ENCODE data around the gene DRD3. TPM values are rescaled to one million over a fixed set of nuclear protein-coding genes. Genes with fewer than 3 reads are reported as not detected.

The DRD3 gene
- total RNA-seq (not detected in 2 replicates), polyA plus RNA-seq (not detected in 2 replicates), polyA minus RNA-seq (ENCODE audit: low replicate concordance) (not detected in 2 replicates)
- not detected in 2 replicates for polyA plus RNA-seq (2012)

- H3K4me3 ChIP-seq (replicated peaks in 1 of 4; ENCODE audit: control extremely low read depth in 1 of 4, insufficient read depth in 1 of 4, low read depth in 3 of 4, low read length in 4 of 4), result no peak within 1 kb of the TSS
- H3K9me3 ChIP-seq (ENCODE audit: control insufficient read depth, insufficient read depth, low read depth, low read length), result no peaks in the 10 kb centered on the region
- peak; percentile 55 to 56 for DNase-seq (ENCODE audit: low read depth in 2 of 2)
- no peaks in the 10 kb centered on the region for H3K79me2 ChIP-seq (ENCODE audit: control insufficient read depth, insufficient read depth, low read length)
- H3K27me3 ChIP-seq (ENCODE audit: control insufficient read depth, insufficient read depth, low read length), result no peaks in the 10 kb centered on the region
- H3K9ac ChIP-seq (ENCODE audit: insufficient read depth, low read length), result no peak within 1 kb of the TSS
- no peak within 1 kb of the TSS for H3K27ac ChIP-seq (ENCODE audit: insufficient read depth, low read length)
- H2AFZ ChIP-seq (ENCODE audit: low read length), result no peak within 1 kb of the TSS
- H3K4me2 ChIP-seq (ENCODE audit: extremely low read depth, insufficient read depth, low read length), result no peak within 1 kb of the TSS
- H4K20me1 ChIP-seq (ENCODE audit: control insufficient read depth, extremely low read depth, insufficient read depth, low read length), result no peaks in the 10 kb centered on the region
- no peaks in the 10 kb centered on the region for H3K4me1 ChIP-seq (ENCODE audit: control insufficient read depth, extremely low read depth, insufficient read depth, low read length)
- TF ChIP-seq CTCF (conservative IDR thresholded peaks at IDR 0.05 in 1 of 2, IDR thresholded peaks at IDR 0.05 in 1 of 2; ENCODE audit: low read depth in 1 of 2, low read length in 2 of 2) (no peak), EZH2 (IDR thresholded peaks at IDR 0.05; ENCODE audit: low read length, missing control alignments) (no peak)
- no peaks in the 10 kb centered on the region for H3K36me3 ChIP-seq (ENCODE audit: control insufficient read depth, insufficient read depth, low read length)
Observed at GRCh38 chr3:114178770-114179368, at the start of gene DRD3. DRD3 (minus strand) TSS chr3:114179052; CDS start chr3:114171992, 7,060 bp downstream.

- Histone ChIP-seq H3K4me2 (ENCODE audit: extremely low read depth, insufficient read depth, low read length) (no peak overlapping the region), H3K36me3 (ENCODE audit: control insufficient read depth, insufficient read depth, low read length) (no peaks in the 10 kb centered on the region), H3K4me1 (ENCODE audit: control insufficient read depth, extremely low read depth, insufficient read depth, low read length) (no peaks in the 10 kb centered on the region), H3K79me2 (ENCODE audit: control insufficient read depth, insufficient read depth, low read length) (no peaks in the 10 kb centered on the region), H4K20me1 (ENCODE audit: control insufficient read depth, extremely low read depth, insufficient read depth, low read length) (no peaks in the 10 kb centered on the region), H3K27ac (ENCODE audit: insufficient read depth, low read length) (no peak overlapping the region), H3K4me3 (replicated peaks in 1 of 4; ENCODE audit: control extremely low read depth in 1 of 4, insufficient read depth in 1 of 4, low read depth in 3 of 4, low read length in 4 of 4) (no peak overlapping the region), H2AFZ (ENCODE audit: low read length) (no peak overlapping the region), H3K9ac (ENCODE audit: insufficient read depth, low read length) (no peak overlapping the region), H3K27me3 (ENCODE audit: control insufficient read depth, insufficient read depth, low read length) (no peaks in the 10 kb centered on the region), H3K9me3 (ENCODE audit: control insufficient read depth, insufficient read depth, low read depth, low read length) (no peaks in the 10 kb centered on the region)
- no peak for DNase-seq (ENCODE audit: low read depth in 2 of 2)
- TF ChIP-seq EZH2 (IDR thresholded peaks at IDR 0.05; ENCODE audit: low read length, missing control alignments) (no peak), CTCF (conservative IDR thresholded peaks at IDR 0.05 in 1 of 2, IDR thresholded peaks at IDR 0.05 in 1 of 2; ENCODE audit: low read depth in 1 of 2, low read length in 2 of 2) (no peak)
Observed at GRCh38 chr3:114227076-114227475, 48.2 kb upstream of the DRD3 start.

GRCh38 chr3:114226313-114226712 is 47.5 kb upstream of the DRD3 start:
- TF ChIP-seq EZH2 (IDR thresholded peaks at IDR 0.05; ENCODE audit: low read length, missing control alignments) (no peak), CTCF (conservative IDR thresholded peaks at IDR 0.05 in 1 of 2, IDR thresholded peaks at IDR 0.05 in 1 of 2; ENCODE audit: low read depth in 1 of 2, low read length in 2 of 2) (no peak)
- H3K4me2 ChIP-seq (ENCODE audit: extremely low read depth, insufficient read depth, low read length), result no peak overlapping the region
- no peak overlapping the region for H3K27ac ChIP-seq (ENCODE audit: insufficient read depth, low read length)
- no peak for DNase-seq (ENCODE audit: low read depth in 2 of 2)
- H3K9ac ChIP-seq (ENCODE audit: insufficient read depth, low read length), result no peak overlapping the region
- H2AFZ ChIP-seq (ENCODE audit: low read length), result no peak overlapping the region
- H3K27me3 ChIP-seq (ENCODE audit: control insufficient read depth, insufficient read depth, low read length), result no peaks in the 10 kb centered on the region
- H3K4me3 ChIP-seq (replicated peaks in 1 of 4; ENCODE audit: control extremely low read depth in 1 of 4, insufficient read depth in 1 of 4, low read depth in 3 of 4, low read length in 4 of 4), result no peak overlapping the region
- no peaks in the 10 kb centered on the region for H4K20me1 ChIP-seq (ENCODE audit: control insufficient read depth, extremely low read depth, insufficient read depth, low read length)
- H3K9me3 ChIP-seq (ENCODE audit: control insufficient read depth, insufficient read depth, low read depth, low read length), result no peaks in the 10 kb centered on the region
- no peaks in the 10 kb centered on the region for H3K36me3 ChIP-seq (ENCODE audit: control insufficient read depth, insufficient read depth, low read length)
- H3K79me2 ChIP-seq (ENCODE audit: control insufficient read depth, insufficient read depth, low read length), result no peaks in the 10 kb centered on the region
- H3K4me1 ChIP-seq (ENCODE audit: control insufficient read depth, extremely low read depth, insufficient read depth, low read length), result no peaks in the 10 kb centered on the region
